Body of pancreas (tissue), 4 donors: Measurements from ENCODE around the gene ASIC3. TPM values are rescaled to one million over a fixed set of nuclear protein-coding genes. Genes with fewer than 3 reads are reported as not detected.

Experiments
- ATAC-seq: fragments of 150-250 bp; one replicate; pipeline ENCODE4 v1.9.1; 2016
- DNase-seq, 4 donors: peaks; one replicate each; pipeline ENCODE4 v3.0.0-alpha.2; 2019
- H3K27ac ChIP-seq, 4 donors: fragments of 200-600 bp; sonication (generic); 1 replicate in 3 of 4; 2 replicates in 1 of 4; pipeline versions ENCODE4 v1.5.1 to v1.6.1; 2016 to 2019; ENCODE audit warnings: mild to moderate bottlenecking in 1 of 4, mixed read lengths in 1 of 4, moderate library complexity in 1 of 4
- H3K27me3 ChIP-seq, 2 donors: fragments of 200-600 bp; sonication (generic); one replicate each; pipeline ENCODE4 v1.6.0; 2016; ENCODE audit warnings: mild to moderate bottlenecking in 1 of 2
- H3K36me3 ChIP-seq, 2 donors: fragments of 200-600 bp; sonication (generic); replicated peaks in 1 of 2; 2 replicates each; pipeline ENCODE4 v1.5.1; 2016; ENCODE audit warnings: low read depth in 2 of 2; ENCODE audit not compliant: insufficient read depth in 1 of 2
- H3K4me1 ChIP-seq: fragments of 200-600 bp; sonication (generic); one replicate; pipeline ENCODE4 v1.6.0; 2016
- H3K4me3 ChIP-seq, 2 donors: fragments of 200-600 bp; sonication (generic); 1 replicate in 1 of 2; 2 replicates in 1 of 2; pipeline ENCODE4 v1.5.1; 2016 to 2019
- H3K9me3 ChIP-seq, 3 donors: fragments of 200-600 bp; sonication (generic); 1 replicate in 2 of 3; 2 replicates in 1 of 3; pipeline ENCODE4 v1.5.1; 2016
- CTCF ChIP-seq, 7 experiments: fragments of 450-650 bp in 4 of 7; fragments of 200-600 bp in 3 of 7; sonication (generic) in 3 of 7; IDR thresholded peaks; one replicate each; pipeline ENCODE4 v1.5.1; 2016 to 2019; ENCODE audit warnings: antibody characterized with exemption in 7 of 7
- POLR2A ChIP-seq, 3 donors: fragments of 450-650 bp; IDR thresholded peaks; one replicate each; pipeline ENCODE4 v1.6.1; 2016; ENCODE audit warnings: antibody characterized with exemption in 3 of 3, mild to moderate bottlenecking in 2 of 3
- WGBS, 2 donors: methylation state at CpG; one replicate each; pipeline ENCODE4 v1.1.5; 2017; 5-methylcytosine and 5-hydroxymethylcytosine counted together
- intact Hi-C: fragments of 100-400 bp; cut with DNase I; formaldehyde crosslinking; loops from one replicate; pipeline ENCODE4 v1.15.1; 2023
- total RNA-seq, 2 donors: library from RNA; depleted of rRNA; stranded (reverse); fragments of >200 nt; gene quantifications; one replicate each; pipeline ENCODE4 v1.1.0, GENCODE V29; 2016

The ASIC3 gene
- total RNA-seq, 2 donors from 2014 or later = 0.78 to 1.3 TPM

- intact Hi-C loops = no loop called here
- no peak for TF ChIP-seq CTCF (IDR thresholded peaks at IDR 0.05)
- no peak for TF ChIP-seq POLR2A (IDR thresholded peaks at IDR 0.05)
- no peaks in the 10 kb centered on the region for H3K9me3 ChIP-seq
- H3K27me3 ChIP-seq = peaks cover 0 to 19% of the 10 kb centered on the region in 2 donors
- peaks cover 19% of the 10 kb centered on the region for H3K4me1 ChIP-seq
- no peak overlapping the region for H3K4me3 ChIP-seq
- DNase-seq (no peak), ATAC-seq (peak; percentile 2)
- H3K27ac ChIP-seq = no peak overlapping the region
- 18 to 73% methylated on average over 2 to 20 of the region's 20 CpGs for WGBS, 2 donors
- H3K36me3 ChIP-seq = no peaks in the 10 kb centered on the region
These were observed 29.2 kb upstream of the ASIC3 start for GRCh38 chr7:151019130-151019447.

- Histone ChIP-seq H3K27me3 (peaks cover 0 to 10% of the 10 kb centered on the region in 2 donors), H3K9me3 (no peaks in the 10 kb centered on the region), H3K4me1 (peaks cover 18% of the 10 kb centered on the region), H3K36me3 (no peaks in the 10 kb centered on the region), H3K4me3 (no peak overlapping the region), H3K27ac (no peak overlapping the region)
- WGBS, 2 donors = 50 to 56% methylated on average over 7 of the region's 7 CpGs
- DNase-seq = no peak
- intact Hi-C loops = no loop called here
- TF ChIP-seq POLR2A (IDR thresholded peaks at IDR 0.05) (no peak), CTCF (IDR thresholded peaks at IDR 0.05) (no peak)
- ATAC-seq = no peak
These were observed 28.1 kb upstream of the ASIC3 start for GRCh38 chr7:151020231-151020630.

DNA sequence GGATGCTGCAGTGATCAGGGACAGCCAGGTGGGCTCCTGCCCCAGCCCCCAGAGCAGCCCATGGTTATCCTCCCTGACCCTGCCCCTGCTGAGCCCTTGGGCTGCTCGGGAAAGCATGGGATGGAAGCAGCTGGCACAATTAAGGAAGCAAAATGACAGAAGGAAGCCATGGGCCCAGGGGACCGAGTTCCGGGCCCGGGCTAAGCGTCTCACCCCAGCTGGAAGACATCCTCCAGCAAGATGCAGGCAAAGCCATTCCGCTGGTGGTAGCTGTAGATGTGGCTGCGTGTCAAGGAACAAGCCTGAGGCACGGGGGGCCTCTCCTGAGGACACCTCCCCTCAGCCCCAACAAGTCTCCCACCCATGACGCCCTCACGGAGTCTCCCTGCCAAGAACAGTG lies 25.1 kb upstream of the ASIC3 start:
- Histone ChIP-seq H3K27ac (no peak overlapping the region), H3K27me3 (no peaks in the 10 kb centered on the region), H3K4me3 (no peak overlapping the region), H3K9me3 (no peaks in the 10 kb centered on the region), H3K4me1 (peaks cover 10% of the 10 kb centered on the region), H3K36me3 (no peaks in the 10 kb centered on the region)
- TF ChIP-seq CTCF (IDR thresholded peaks at IDR 0.05) = no peak
- TF ChIP-seq POLR2A (IDR thresholded peaks at IDR 0.05) = no peak
- no peak for ATAC-seq
- intact Hi-C loops = no loop called here
- DNase-seq = no peak
- 76 to 79% methylated on average over 8 to 9 of the region's 10 CpGs for WGBS, 2 donors

GRCh38 chr7:151024435-151025056 lies 23.8 kb upstream of the ASIC3 start, which contains the start of gene ATG9B:
Gene ATG9B, minus strand, starts transcription at chr7:151024494. Its CDS starts 71 bp downstream, at chr7:151024423.
- Histone ChIP-seq H3K4me3 (no peak within 1 kb of the TSS), H3K9me3 (no peaks in the 10 kb centered on the region), H3K4me1 (peaks cover 5% of the 10 kb centered on the region), H3K27me3 (no peaks in the 10 kb centered on the region), H3K27ac (no peak within 1 kb of the TSS), H3K36me3 (no peaks in the 10 kb centered on the region)
- no peak for DNase-seq
- TF ChIP-seq CTCF (IDR thresholded peaks at IDR 0.05) (no peak), POLR2A (IDR thresholded peaks at IDR 0.05) (no peak)
- intact Hi-C loops = no loop called here
- ATAC-seq = no peak
- 80 to 82% methylated on average over 4 of the region's 4 CpGs for WGBS, 2 donors
